H1 (cell line): ENCODE results near the gene SNED1. TPM values are rescaled to one million over a fixed set of nuclear protein-coding genes. Genes with fewer than 3 reads are reported as not detected.

Experiments
- CTCF ChIA-PET: fragments of 300-600 bp; sonication (Branson Sonifier 250); formaldehyde crosslinking; loops from one replicate; lab custom pipeline; 2021; ENCODE audit not compliant: partially characterized antibody; lab: Charles Lee
- POLR2A ChIA-PET: fragments of 300-600 bp; sonication (Branson Sonifier 250); formaldehyde crosslinking; loops from one replicate; lab custom pipeline; 2021; ENCODE audit warnings: inconsistent platforms; ENCODE audit not compliant: partially characterized antibody; lab: Charles Lee
- DNase-seq, 2 experiments: peaks; one replicate each; pipeline versions ENCODE4 v3.0.0 to v3.0.0-alpha.2; 2010 to 2022; ENCODE audit warnings: low spot score in 2 of 2, low read depth in 1 of 2, mixed read lengths in 1 of 2
- FAIRE-seq: peaks from 2 replicates; lab custom pipeline; 2011; peaks lifted over from hg19 to GRCh38; lab: Jason Lieb, UNC
- H2AFZ ChIP-seq: 2 replicates; pipeline ENCODE4 v1.8.1; 2012; ENCODE audit warnings: low read length, inconsistent platforms
- H2AK5ac ChIP-seq: 2 replicates; pipeline ENCODE4 v1.6.1; 2013; ENCODE audit warnings: low read depth, low read length
- H2BK120ac ChIP-seq: replicated peaks from 2 replicates; pipeline ENCODE3; 2013; ENCODE audit warnings: low read depth, low read length, inconsistent platforms
- H2BK12ac ChIP-seq: 2 replicates; pipeline ENCODE4 v1.6.1; 2013; ENCODE audit warnings: low read depth, low read length
- H2BK15ac ChIP-seq: 2 replicates; pipeline ENCODE4 v1.6.1; 2013; ENCODE audit warnings: low read length
- H2BK20ac ChIP-seq: 2 replicates; pipeline ENCODE4 v1.6.1; 2013; ENCODE audit warnings: low read length
- H2BK5ac ChIP-seq: 2 replicates; pipeline ENCODE4 v1.6.1; 2013; ENCODE audit warnings: low read depth, low read length
- H3K14ac ChIP-seq: 2 replicates; pipeline ENCODE4 v1.6.1; 2013; ENCODE audit warnings: inconsistent platforms; ENCODE audit not compliant: insufficient read length
- H3K18ac ChIP-seq: 2 replicates; pipeline ENCODE4 v1.6.1; 2013; ENCODE audit warnings: low read length; ENCODE audit errors: extremely low read depth
- H3K23ac ChIP-seq: 2 replicates; pipeline ENCODE4 v1.6.1; 2013; ENCODE audit warnings: inconsistent platforms; ENCODE audit not compliant: insufficient read length
- H3K23me2 ChIP-seq: 2 replicates; pipeline ENCODE4 v1.6.1; 2013; ENCODE audit warnings: low read depth, low read length
- H3K27ac ChIP-seq: 2 replicates; pipeline ENCODE4 v1.6.1; 2011; ENCODE audit warnings: low read depth, low read length, inconsistent platforms
- H3K27me3 ChIP-seq, 4 experiments: replicated peaks in 1 of 4; 1 replicate in 1 of 4; 2 replicates in 3 of 4; pipeline versions ENCODE4 v1.6.1 to v1.8.1; 2011 to 2013; ENCODE audit warnings: low read length in 3 of 4, mild to moderate bottlenecking in 3 of 4, inconsistent platforms in 2 of 4, mixed read lengths in 2 of 4, moderate library complexity in 1 of 4; ENCODE audit not compliant: control insufficient read depth in 3 of 4, insufficient read depth in 3 of 4; ENCODE audit errors: extremely low read depth in 1 of 4
- H3K36me3 ChIP-seq, 4 experiments: 2 replicates each; pipeline versions ENCODE4 v1.6.1 to v1.8.1; 2011 to 2013; ENCODE audit warnings: mild to moderate bottlenecking in 4 of 4, low read length in 3 of 4, moderate library complexity in 2 of 4, control low read depth in 1 of 4, inconsistent platforms in 1 of 4; ENCODE audit not compliant: insufficient read depth in 4 of 4, control insufficient read depth in 2 of 4
- H3K4ac ChIP-seq: replicated peaks from 2 replicates; pipeline ENCODE3; 2013; ENCODE audit warnings: low read length, low read depth, mixed read lengths, inconsistent platforms; ENCODE audit not compliant: insufficient read length
- H3K4me1 ChIP-seq, 4 experiments: replicated peaks in 1 of 4; 1 replicate in 1 of 4; 2 replicates in 3 of 4; pipeline versions ENCODE4 v1.6.1 to v1.8.1; 2011 to 2013; ENCODE audit warnings: low read length in 3 of 4, inconsistent platforms in 2 of 4, mixed read lengths in 1 of 4; ENCODE audit not compliant: insufficient read depth in 4 of 4, control insufficient read depth in 3 of 4
- H3K4me2 ChIP-seq, 2 experiments: 2 replicates each; pipeline versions ENCODE4 v1.6.1 to v1.8.1; 2011 to 2013; ENCODE audit warnings: low read depth in 2 of 2, low read length in 2 of 2, control low read depth in 1 of 2, inconsistent platforms in 1 of 2, mild to moderate bottlenecking in 1 of 2; ENCODE audit not compliant: insufficient read depth in 1 of 2
- H3K4me3 ChIP-seq, 4 experiments: fragments of 200-600, 300-600 bp in 1 of 4; sonication (generic), shearing (Covaris generic), sonication (Bioruptor Twin) in 1 of 4; 2 replicates each; pipeline versions ENCODE4 v1.5.1 to v1.8.1; 2011 to 2016; ENCODE audit warnings: low read length in 4 of 4, low read depth in 3 of 4, control low read depth in 2 of 4, inconsistent platforms in 2 of 4, mild to moderate bottlenecking in 2 of 4, mixed read lengths in 1 of 4, moderate library complexity in 1 of 4; ENCODE audit not compliant: insufficient read depth in 2 of 4; ENCODE audit errors: extremely low read depth in 1 of 4
- H3K56ac ChIP-seq: replicated peaks from 2 replicates; pipeline ENCODE3; 2013; ENCODE audit warnings: low read depth, mild to moderate bottlenecking, mixed read lengths, low read length, inconsistent platforms; ENCODE audit not compliant: insufficient read length
- H3K79me1 ChIP-seq: 2 replicates; pipeline ENCODE4 v1.6.1; 2013; ENCODE audit warnings: low read depth, low read length, control low read depth
- H3K79me2 ChIP-seq, 2 experiments: 2 replicates each; pipeline versions ENCODE4 v1.6.1 to v1.8.1; 2012 to 2013; ENCODE audit warnings: low read length in 2 of 2, mild to moderate bottlenecking in 2 of 2, inconsistent platforms in 1 of 2; ENCODE audit not compliant: insufficient read depth in 2 of 2, control insufficient read depth in 1 of 2
- H3K9ac ChIP-seq, 4 experiments: replicated peaks in 1 of 4; 1 replicate in 1 of 4; 2 replicates in 3 of 4; pipeline versions ENCODE4 v1.6.1 to v1.8.1; 2011 to 2013; ENCODE audit warnings: low read depth in 3 of 4, low read length in 3 of 4, control low read depth in 2 of 4, mild to moderate bottlenecking in 2 of 4, moderate library complexity in 2 of 4, inconsistent platforms in 1 of 4; ENCODE audit errors: extremely low read depth in 1 of 4
- H3K9me3 ChIP-seq, 2 experiments: 2 replicates each; pipeline versions ENCODE4 v1.6.1 to v1.8.1; 2012 to 2013; ENCODE audit warnings: mild to moderate bottlenecking in 2 of 2, moderate library complexity in 2 of 2, control low read depth in 1 of 2, inconsistent platforms in 1 of 2, low read depth in 1 of 2, low read length in 1 of 2, mixed read lengths in 1 of 2; ENCODE audit not compliant: insufficient read depth in 2 of 2
- H4K20me1 ChIP-seq, 2 experiments: replicated peaks in 1 of 2; 2 replicates each; pipeline versions ENCODE3 to v1.8.1; 2011 to 2013; ENCODE audit warnings: inconsistent platforms in 2 of 2, low read length in 2 of 2, mild to moderate bottlenecking in 1 of 2; ENCODE audit not compliant: insufficient read depth in 2 of 2, control insufficient read depth in 1 of 2
- H4K5ac ChIP-seq: 2 replicates; pipeline ENCODE4 v1.6.1; 2013; ENCODE audit warnings: low read length, low read depth, mixed read lengths, inconsistent platforms; ENCODE audit not compliant: insufficient read length
- H4K8ac ChIP-seq: 2 replicates; pipeline ENCODE4 v1.8.0; 2013; ENCODE audit warnings: mild to moderate bottlenecking, moderate library complexity, low read length, inconsistent platforms; ENCODE audit not compliant: insufficient read depth; ENCODE audit errors: extremely low read depth
- H4K91ac ChIP-seq: replicated peaks from 2 replicates; pipeline ENCODE3; 2013; ENCODE audit warnings: low read length, mixed read lengths, inconsistent platforms; ENCODE audit not compliant: insufficient read length
- CTCF ChIP-seq, 3 experiments: IDR thresholded peaks; 1 replicate in 2 of 3; 2 replicates in 1 of 3; pipeline versions ENCODE4 v1.5.1 to v1.6.1; 2011; ENCODE audit warnings: low read length in 3 of 3, mild to moderate bottlenecking in 3 of 3, inconsistent platforms in 2 of 3, low read depth in 1 of 3, moderate library complexity in 1 of 3; ENCODE audit not compliant: insufficient read depth in 1 of 3; ENCODE audit errors: control extremely low read depth in 1 of 3
- EGR1 ChIP-seq: IDR thresholded peaks from 2 replicates; pipeline ENCODE4 v1.6.1; 2011; ENCODE audit warnings: low read depth, low read length, borderline replicate concordance
- KDM5A ChIP-seq: fragments of 200-600 bp; IDR thresholded peaks from 2 replicates; pipeline ENCODE4 v1.7.1; 2012; ENCODE audit warnings: mild to moderate bottlenecking, low read length, inconsistent platforms, mixed read lengths
- MAX ChIP-seq: IDR thresholded peaks from 2 replicates; pipeline ENCODE4 v1.6.1; 2012; ENCODE audit warnings: inconsistent platforms
- PHF8 ChIP-seq: fragments of 200-600 bp; sonication (generic); conservative IDR thresholded peaks from 2 replicates; pipeline ENCODE4 v1.7.1; 2012; ENCODE audit warnings: low read depth, mild to moderate bottlenecking, inconsistent platforms, low read length, moderate library complexity
- RFX5 ChIP-seq: IDR thresholded peaks from 2 replicates; pipeline ENCODE4 v1.6.1; 2011; ENCODE audit warnings: low read depth, low read length, improper control_type of control experiment, borderline replicate concordance
- SIRT6 ChIP-seq: IDR thresholded peaks from one replicate; pipeline ENCODE4 v1.7.1; 2012; ENCODE audit warnings: low read length, inconsistent platforms
- SP2 ChIP-seq: IDR thresholded peaks from 2 replicates; pipeline ENCODE4 v1.6.1; 2012; ENCODE audit warnings: mild to moderate bottlenecking, low read length, inconsistent platforms
- USF2 ChIP-seq: IDR thresholded peaks from 2 replicates; pipeline ENCODE4 v1.6.1; 2011; ENCODE audit warnings: low read length, improper control_type of control experiment
- WGBS, 2 experiments: shearing (Covaris generic) in 1 of 2; methylation state at CpG; one replicate each; pipeline versions ENCODE4 v1.1.6 to v1.1.7; 2013 to 2015; ENCODE audit warnings: low lambda C conversion rate in 2 of 2, mixed read lengths in 2 of 2, inconsistent platforms in 1 of 2, low coverage in 1 of 2, missing lambda C conversion rate in 1 of 2; ENCODE audit not compliant: insufficient replicate concordance in 2 of 2, insufficient coverage in 1 of 2, insufficient read length in 1 of 2; ENCODE audit errors: extremely low coverage in 1 of 2, missing lambda C conversion rate in 1 of 2; 5-methylcytosine and 5-hydroxymethylcytosine counted together
- polyA plus RNA-seq, 7 experiments: library from polyadenylated mRNA; depleted of rRNA in 3 of 7; stranded (reverse) in 5 of 7; unstranded in 2 of 7; fragments of >200 nt in 5 of 7; fragments of 200-250 nt in 2 of 7; gene quantifications; 1 replicate in 5 of 7; 2 replicates in 1 of 7; 4 replicates in 1 of 7; pipeline versions ENCODE4 v1.2.1 to v1.2.3, GENCODE V29; 2011 to 2013; ENCODE audit warnings: missing spikeins in 2 of 7, mixed read lengths in 2 of 7
- total RNA-seq: library from RNA; stranded (reverse); fragmentation: NEBNext Ultra II Directional; extraction: Animal tissue kit (Norgen Biotek cat#: 25700); gene quantifications from 2 replicates; pipeline ENCODE4 v1.2.1, GENCODE V29; 2021

SNED1 gene
- total and polyA plus RNA-seq, 2 of the 8 experiments (the other 6 are each of a cell fraction or from before 2014, with no cell fraction given): 1.9 TPM

- Histone ChIP-seq H3K79me2 (no peaks in the 10 kb centered on the region), H2BK5ac (no peak overlapping the region), H3K27me3 (no peaks in the 10 kb centered on the region), H3K4me1 (no peaks in the 10 kb centered on the region), H4K91ac (no peak overlapping the region), H3K4me2 (no peak overlapping the region), H4K5ac (no peak overlapping the region), H2BK12ac (no peak overlapping the region), H3K4ac (no peak overlapping the region), H2BK15ac (no peak overlapping the region), H3K18ac (no peak overlapping the region), H3K14ac (no peak overlapping the region), H3K9ac (no peak overlapping the region), H2AK5ac (no peak overlapping the region), H4K8ac (no peak overlapping the region), H3K4me3 (no peak overlapping the region), H3K56ac (no peak overlapping the region), H2BK20ac (no peak overlapping the region), H4K20me1 (no peaks in the 10 kb centered on the region), H3K36me3 (no peaks in the 10 kb centered on the region), H2AFZ (no peak overlapping the region), H3K9me3 (no peaks in the 10 kb centered on the region), H3K23ac (no peak overlapping the region), H2BK120ac (no peak overlapping the region), H3K27ac (no peak overlapping the region), H3K23me2 (no peaks in the 10 kb centered on the region), H3K79me1 (no peaks in the 10 kb centered on the region)
- ChIA-PET CTCF (interaction anchor here (1.0 to 3.5 kb wide), 2 partner anchors 9 to 53 kb away, joined by 3 to 15 read pairs; no protein-coding TSS in a partner anchor), POLR2A (no interaction called here)
- FAIRE-seq: no peak
- DNase-seq: no peak
- 87% methylated on average over 10 of the region's 10 CpGs; no CpG with 5 or more reads in 1 of the 2 experiments for WGBS, 2 experiments
- TF ChIP-seq MAX: no peak
- no peak for TF ChIP-seq EGR1
- TF ChIP-seq SP2: no peak
- no peak for TF ChIP-seq PHF8
- TF ChIP-seq RFX5: no peak
- TF ChIP-seq CTCF (IDR thresholded peaks at IDR 0.05; ENCODE audit: control extremely low read depth in 1 of 3, insufficient read depth in 1 of 3, low read depth in 1 of 3, low read length in 3 of 3): no peak
- no peak for TF ChIP-seq KDM5A
- no peak for TF ChIP-seq SIRT6
- TF ChIP-seq USF2: no peak
Measured at GRCh38 chr2:240974771-240975572, 23.4 kb upstream of the SNED1 start.
